KBM-7 (cell line): ENCODE data around the gene ANKRD33B.
A peak's percentile ranks its signal among the peaks of the same experiment; 100 is the strongest.

Source experiments
- DNase-seq: peaks from one replicate; pipeline ENCODE4 v3.0.0-alpha.2; 2015
- in situ Hi-C: fragments of 300-500 bp; cut with MboI; formaldehyde crosslinking; loops from 2 replicates; pipeline ENCODE4 v1.14.3; 2020; ENCODE audit warnings: low sequenced_read_pairs, low pct_unique_long_range_greater_than_20kb, mixed read lengths

Gene ANKRD33B

GRCh38 chr5:10695759-10696543, 132.1 kb downstream of the ANKRD33B start:
- in situ Hi-C loops = no loop called here
- DNase-seq = no peak

GRCh38 chr5:10699281-10699874, 135.5 kb downstream of the ANKRD33B start:
- in situ Hi-C loops = no loop called here

GRCh38 chr5:10699987-10700386, 136.1 kb downstream of the ANKRD33B start:
- DNase-seq = no peak
- in situ Hi-C loops = no loop called here

More at GRCh38 chr5:10699281-10699874, 135.5 kb downstream of the ANKRD33B start:
- no peak for DNase-seq

GRCh38 chr5:10700516-10700915, 136.6 kb downstream of the ANKRD33B start:
- DNase-seq = no peak
- in situ Hi-C loops = no loop called here

- in situ Hi-C loops = no loop called here
- DNase-seq = peak; percentile 42
Observed at GRCh38 chr5:10701567-10702039, 137.7 kb downstream of the ANKRD33B start.

GRCh38 chr5:10702040-10702629, 138.3 kb downstream of the ANKRD33B start:
- no peak for DNase-seq
- in situ Hi-C loops = no loop called here

GRCh38 chr5:10702911-10703491, 139.1 kb downstream of the ANKRD33B start:
- in situ Hi-C loops = no loop called here
- DNase-seq = no peak

GRCh38 chr5:10703676-10704075, 139.8 kb downstream of the ANKRD33B start:
- no peak for DNase-seq
- in situ Hi-C loops = no loop called here

GRCh38 chr5:10704949-10705621, 141.2 kb downstream of the ANKRD33B start:
- in situ Hi-C loops = no loop called here
- DNase-seq = peak; percentile 60

GRCh38 chr5:10705747-10706146, 141.9 kb downstream of the ANKRD33B start:
- in situ Hi-C loops = no loop called here
- no peak for DNase-seq

GRCh38 chr5:10706326-10706725, 142.5 kb downstream of the ANKRD33B start:
- in situ Hi-C loops = no loop called here

More at GRCh38 chr5:10706326-10706725, 142.5 kb downstream of the ANKRD33B start:
- no peak for DNase-seq
